Left renal cortex interstitium (tissue), 4 donors: ENCODE data around the gene MSANTD1. TPM values are rescaled to one million over a fixed set of nuclear protein-coding genes. Genes with fewer than 3 reads are reported as not detected.

Source experiments
- DNase-seq, 4 donors: peaks; one replicate each; pipeline ENCODE4 v3.0.0-alpha.2; 2013; ENCODE audit warnings: low read depth in 4 of 4, low spot score in 2 of 4, missing footprints in 1 of 4
- polyA plus RNA-seq, 4 donors: library from polyadenylated mRNA; unstranded; fragments of 120-200 nt; gene quantifications; one replicate each; pipeline ENCODE4 v1.2.1, GENCODE V29; 2013; ENCODE audit not compliant: insufficient read length in 4 of 4

Gene MSANTD1
- polyA plus RNA-seq, 4 donors: 0.21 to 1.2 (median 0.60) TPM

- no peak for DNase-seq
These were observed 12.7 kb downstream of the MSANTD1 start for GRCh38 chr4:3261411-3262207.

GRCh38 chr4:3262208-3263052 lies 13.5 kb downstream of the MSANTD1 start:
- DNase-seq: no peak

GRCh38 chr4:3263053-3263875 lies 14.3 kb downstream of the MSANTD1 start:
- no peak for DNase-seq

- DNase-seq: no peak
These were observed 14.9 kb downstream of the MSANTD1 start for GRCh38 chr4:3263876-3264193.

- DNase-seq: no peak
These were observed 17.1 kb downstream of the MSANTD1 start for GRCh38 chr4:3266076-3266475.

GRCh38 chr4:3267576-3268394 lies 18.8 kb downstream of the MSANTD1 start:
- DNase-seq: no peak

- DNase-seq: no peak
These were observed 19.6 kb downstream of the MSANTD1 start for GRCh38 chr4:3268395-3269104.

- no peak for DNase-seq
These were observed 20.4 kb downstream of the MSANTD1 start for GRCh38 chr4:3269105-3269927.

GRCh38 chr4:3269991-3270611 lies 21.1 kb downstream of the MSANTD1 start:
- DNase-seq: no peak

- no peak for DNase-seq
These were observed 22.2 kb downstream of the MSANTD1 start for GRCh38 chr4:3271131-3271530.

- no peak for DNase-seq
These were observed 28.0 kb downstream of the MSANTD1 start for GRCh38 chr4:3276986-3277385.

GRCh38 chr4:3280466-3280865 lies 31.5 kb downstream of the MSANTD1 start:
- DNase-seq: no peak

GRCh38 chr4:3283483-3283882 lies 34.5 kb downstream of the MSANTD1 start:
- DNase-seq: no peak

GRCh38 chr4:3283916-3284315 lies 35.0 kb downstream of the MSANTD1 start:
- DNase-seq: no peak

- DNase-seq: no peak
These were observed 36.0 kb downstream of the MSANTD1 start for GRCh38 chr4:3284734-3285557.

- no peak for DNase-seq
These were observed 36.8 kb downstream of the MSANTD1 start for GRCh38 chr4:3285558-3286334.
